Upper lobe of left lung (tissue), 6 donors: ENCODE measurements around the gene PAPOLG. TPM values are rescaled to one million over a fixed set of nuclear protein-coding genes. Genes with fewer than 3 reads are reported as not detected.

Experiments used
- ATAC-seq, 2 donors: fragments of 200-7000 bp; cut with Tn5 transposase; one replicate each; pipeline ENCODE4 v1.9.1; 2022; ENCODE audit warnings: mild to moderate bottlenecking in 2 of 2, moderate library complexity in 2 of 2; ENCODE audit not compliant: low FRiP score in 2 of 2
- DNase-seq, 2 donors: peaks; one replicate each; pipeline ENCODE4 v3.0.0-alpha.2; 2019 to 2020
- H3K27ac ChIP-seq, 4 donors: fragments of 200-600 bp; sonication (generic); one replicate each; pipeline ENCODE4 v1.5.1; 2016 to 2019
- H3K27me3 ChIP-seq, 4 donors: fragments of 200-600 bp; sonication (generic); one replicate each; pipeline ENCODE4 v1.5.1; 2017 to 2019
- H3K36me3 ChIP-seq, 4 donors: fragments of 200-600 bp; sonication (generic); one replicate each; pipeline ENCODE4 v1.5.1; 2016 to 2019
- H3K4me1 ChIP-seq, 4 donors: fragments of 200-600 bp; sonication (generic); one replicate each; pipeline ENCODE4 v1.5.1; 2018 to 2019
- H3K4me3 ChIP-seq, 4 donors: fragments of 200-600 bp; sonication (generic); one replicate each; pipeline ENCODE4 v1.5.1; 2017 to 2019; ENCODE audit warnings: mild to moderate bottlenecking in 2 of 4, moderate library complexity in 1 of 4
- H3K9me3 ChIP-seq, 4 donors: fragments of 200-600 bp; sonication (generic); one replicate each; pipeline ENCODE4 v1.5.1; 2018 to 2019
- EP300 ChIP-seq, 4 donors: sonication (generic); formaldehyde crosslinking; IDR thresholded peaks; one replicate each; pipeline ENCODE4 v1.5.1; 2017; ENCODE audit warnings: antibody characterized with exemption in 4 of 4, control low read depth in 2 of 4
- POLR2A ChIP-seq, 4 donors: fragments of 450-650 bp; IDR thresholded peaks; one replicate each; pipeline ENCODE4 v1.5.1; 2016 to 2017; ENCODE audit warnings: antibody characterized with exemption in 4 of 4, mild to moderate bottlenecking in 2 of 4
- POLR2AphosphoS5 ChIP-seq, 2 donors: sonication (generic); formaldehyde crosslinking; IDR thresholded peaks; one replicate each; pipeline ENCODE4 v1.5.1; 2017; ENCODE audit warnings: antibody characterized with exemption in 2 of 2
- WGBS, 2 donors: methylation state at CpG; one replicate each; pipeline ENCODE4 v1.1.5; 2017 to 2018; 5-methylcytosine and 5-hydroxymethylcytosine counted together
- total RNA-seq, 6 donors: library from RNA; depleted of rRNA in 4 of 6; stranded (reverse); fragments of >200 nt in 4 of 6; gene quantifications; one replicate each; pipeline versions ENCODE4 v1.1.0 to v1.2.1, GENCODE V29; 2016 to 2021
- TF ChIP-seq, protein P1 (sequence below), 6 experiments: fragments of 450-650 bp in 4 of 6; fragments of 200-600 bp in 2 of 6; sonication (generic) in 2 of 6; IDR thresholded peaks; one replicate each; pipeline ENCODE4 v1.5.1; 2016 to 2019; ENCODE audit warnings: antibody characterized with exemption in 6 of 6
- donor health status: DM: no; HTN: no; CAD: no; lungs with moderate emphysema.
- donor health status: DM: no; HTN: yes; CAD: no; lungs with severe emphysema.

Gene PAPOLG
- total RNA-seq, 6 donors from 2014 or later = 9.6 to 23.0 (median 12.8) TPM

DNA sequence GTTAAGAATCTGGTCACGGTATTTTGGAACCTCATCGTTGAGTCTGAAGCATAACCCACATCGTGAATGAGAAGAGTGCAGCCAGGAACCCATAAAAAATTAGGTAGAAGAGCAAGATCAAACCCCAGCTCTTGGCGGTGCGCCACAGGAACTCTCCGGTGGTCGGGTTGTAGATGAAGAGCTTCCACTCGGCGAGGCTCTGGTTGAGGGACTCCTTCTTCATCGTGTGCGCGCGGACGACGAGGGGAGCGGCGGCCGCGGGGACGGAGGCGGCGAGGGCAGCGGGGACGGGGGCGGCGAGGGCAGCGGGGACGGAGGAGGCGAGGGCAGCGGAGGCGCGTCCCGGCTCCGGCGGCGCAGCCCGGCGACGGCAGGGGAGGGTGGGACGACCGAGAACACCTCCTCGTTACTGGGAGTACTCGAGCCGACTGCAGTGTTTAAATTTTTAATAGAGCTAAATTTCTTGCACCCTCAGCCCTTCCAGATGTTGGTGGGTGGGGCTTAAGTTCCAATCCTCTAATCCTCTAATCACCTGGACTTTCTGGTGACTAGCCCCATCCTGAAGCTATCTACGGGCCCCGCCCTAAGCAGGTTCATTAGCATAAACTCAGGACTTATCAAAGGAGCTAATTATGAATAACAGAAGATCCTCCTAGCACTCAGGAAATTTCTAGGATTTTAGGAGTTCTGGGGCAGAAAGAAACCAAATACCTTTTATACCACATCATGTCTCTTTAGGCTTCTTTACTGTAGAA lies 20.4 kb upstream of the PAPOLG start:
- Histone ChIP-seq H3K4me1 (peaks cover 0 to 11% (median 2%) of the 10 kb centered on the region in 4 donors), H3K27me3 (peaks cover 0 to 6% (median 0%) of the 10 kb centered on the region in 4 donors), H3K27ac (no peak overlapping the region), H3K9me3 (no peaks in the 10 kb centered on the region), H3K4me3 (peak overlapping the region in 3 of 4 donors; percentile 38 to 48 (median 43)), H3K36me3 (no peaks in the 10 kb centered on the region)
- TF ChIP-seq EP300 (IDR thresholded peaks at IDR 0.05) = no peak
- peak in 1 of 2 donors; percentile 57 for ATAC-seq
- peak; percentile 26 to 84 for DNase-seq
- 3 to 4% methylated on average over 17 to 35 of the region's 46 CpGs for WGBS, 2 donors

- H3K4me1 ChIP-seq = peaks cover 0 to 11% (median 2%) of the 10 kb centered on the region in 4 donors
- TF ChIP-seq POLR2AphosphoS5 (IDR thresholded peaks at IDR 0.05) (no peak), EP300 (IDR thresholded peaks at IDR 0.05) (no peak), POLR2A (IDR thresholded peaks at IDR 0.05) (no peak)
- TF ChIP-seq, protein P1, sequence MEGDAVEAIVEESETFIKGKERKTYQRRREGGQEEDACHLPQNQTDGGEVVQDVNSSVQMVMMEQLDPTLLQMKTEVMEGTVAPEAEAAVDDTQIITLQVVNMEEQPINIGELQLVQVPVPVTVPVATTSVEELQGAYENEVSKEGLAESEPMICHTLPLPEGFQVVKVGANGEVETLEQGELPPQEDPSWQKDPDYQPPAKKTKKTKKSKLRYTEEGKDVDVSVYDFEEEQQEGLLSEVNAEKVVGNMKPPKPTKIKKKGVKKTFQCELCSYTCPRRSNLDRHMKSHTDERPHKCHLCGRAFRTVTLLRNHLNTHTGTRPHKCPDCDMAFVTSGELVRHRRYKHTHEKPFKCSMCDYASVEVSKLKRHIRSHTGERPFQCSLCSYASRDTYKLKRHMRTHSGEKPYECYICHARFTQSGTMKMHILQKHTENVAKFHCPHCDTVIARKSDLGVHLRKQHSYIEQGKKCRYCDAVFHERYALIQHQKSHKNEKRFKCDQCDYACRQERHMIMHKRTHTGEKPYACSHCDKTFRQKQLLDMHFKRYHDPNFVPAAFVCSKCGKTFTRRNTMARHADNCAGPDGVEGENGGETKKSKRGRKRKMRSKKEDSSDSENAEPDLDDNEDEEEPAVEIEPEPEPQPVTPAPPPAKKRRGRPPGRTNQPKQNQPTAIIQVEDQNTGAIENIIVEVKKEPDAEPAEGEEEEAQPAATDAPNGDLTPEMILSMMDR (IDR thresholded peaks at IDR 0.05) = no peak
- no peaks in the 10 kb centered on the region for H3K9me3 ChIP-seq
- no peaks in the 10 kb centered on the region for H3K36me3 ChIP-seq
- no peak overlapping the region for H3K27ac ChIP-seq
- no peak overlapping the region for H3K4me3 ChIP-seq
- ATAC-seq (no peak), DNase-seq (no peak)
- 92 to 97% methylated on average over 3 of the region's 3 CpGs for WGBS, 2 donors
- H3K27me3 ChIP-seq = peaks cover 0 to 6% (median 0%) of the 10 kb centered on the region in 4 donors
Measured at GRCh38 chr2:60738679-60739078, 17.4 kb upstream of the PAPOLG start.

DNA sequence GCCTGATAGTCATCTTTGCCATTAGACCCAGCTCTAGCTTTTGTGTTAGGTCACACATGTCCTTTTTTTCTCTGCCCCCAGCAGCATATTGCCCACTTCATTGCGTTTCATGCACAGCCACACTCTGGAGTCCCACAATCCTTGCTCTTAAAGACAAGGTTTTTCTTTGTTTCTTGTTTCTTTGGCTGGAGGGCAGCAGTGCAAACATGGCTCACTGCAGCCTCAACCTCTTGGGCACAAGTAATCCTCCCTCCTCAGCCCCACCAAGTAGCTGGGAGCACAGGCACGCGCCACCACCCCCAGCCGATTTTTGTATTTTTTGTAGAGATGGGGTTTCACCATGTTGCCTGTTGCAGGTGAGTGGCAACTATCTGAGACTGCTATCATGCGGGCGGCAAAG lies 16.9 kb upstream of the PAPOLG start:
- TF ChIP-seq EP300 (IDR thresholded peaks at IDR 0.05) (no peak), POLR2A (IDR thresholded peaks at IDR 0.05) (no peak), POLR2AphosphoS5 (IDR thresholded peaks at IDR 0.05) (no peak)
- TF ChIP-seq, protein P1 (IDR thresholded peaks at IDR 0.05) = no peak
- no peak for DNase-seq
- H3K27ac ChIP-seq = no peak overlapping the region

DNA sequence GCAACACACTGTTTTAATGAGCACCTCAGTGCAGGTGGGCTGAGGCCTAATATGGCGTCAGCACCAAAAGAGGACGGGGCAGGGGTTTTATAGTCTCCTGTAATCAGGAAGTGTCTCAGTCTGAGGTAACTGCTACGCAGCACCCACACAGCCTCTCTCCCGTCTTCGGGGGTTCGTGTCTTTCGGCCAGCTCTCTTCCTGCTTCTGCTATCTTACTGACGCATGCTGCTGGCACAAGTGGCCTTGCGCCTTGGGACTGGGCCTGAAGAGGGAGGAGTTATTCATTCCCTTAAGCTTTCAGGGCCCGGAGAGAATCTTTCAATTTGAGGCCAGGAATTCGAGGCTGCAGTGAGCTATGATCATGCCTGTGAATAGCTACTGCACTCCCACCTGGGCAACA lies 14.5 kb upstream of the PAPOLG start:
- no peak for DNase-seq
- no peaks in the 10 kb centered on the region for H3K27me3 ChIP-seq
- ATAC-seq = no peak
- WGBS, 2 donors = 79 to 88% methylated on average over 11 of the region's 11 CpGs
- H3K9me3 ChIP-seq = no peaks in the 10 kb centered on the region
- TF ChIP-seq, protein P1 (IDR thresholded peaks at IDR 0.05) = no peak
- no peak for TF ChIP-seq POLR2AphosphoS5 (IDR thresholded peaks at IDR 0.05)
- no peak for TF ChIP-seq POLR2A (IDR thresholded peaks at IDR 0.05)
- no peak for TF ChIP-seq EP300 (IDR thresholded peaks at IDR 0.05)
- H3K27ac ChIP-seq = no peak overlapping the region
- no peaks in the 10 kb centered on the region for H3K4me1 ChIP-seq
- H3K36me3 ChIP-seq = no peaks in the 10 kb centered on the region
- no peak overlapping the region for H3K4me3 ChIP-seq

More for the DNA sequence above, 16.9 kb upstream of the PAPOLG start:
- Histone ChIP-seq H3K4me1 (peaks cover 0 to 11% (median 2%) of the 10 kb centered on the region in 4 donors), H3K36me3 (no peaks in the 10 kb centered on the region), H3K27me3 (peaks cover 0 to 6% (median 0%) of the 10 kb centered on the region in 4 donors), H3K9me3 (no peaks in the 10 kb centered on the region), H3K4me3 (no peak overlapping the region)
- 63 to 84% methylated on average over 6 of the region's 6 CpGs for WGBS, 2 donors
- no peak for ATAC-seq

DNA sequence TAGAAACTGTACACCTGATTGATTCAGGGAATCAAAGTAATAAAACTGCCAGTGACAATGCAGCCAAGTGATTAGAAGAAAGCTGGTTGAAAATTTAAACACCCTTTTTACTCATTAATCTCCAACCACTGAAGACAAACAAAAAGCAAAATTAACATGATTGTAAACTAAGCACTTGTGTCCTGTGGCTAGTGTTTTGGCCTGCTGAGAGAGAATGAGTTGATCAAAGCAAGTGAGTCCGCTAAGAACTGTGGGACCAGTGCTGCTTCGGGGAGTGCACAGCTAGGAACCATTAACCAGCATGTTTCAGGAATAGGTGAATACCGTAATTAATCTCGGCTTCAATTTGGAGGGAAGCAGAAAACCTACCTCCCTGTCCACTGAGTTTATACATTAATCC lies 13.6 kb upstream of the PAPOLG start:
- Histone ChIP-seq H3K9me3 (no peaks in the 10 kb centered on the region), H3K36me3 (no peaks in the 10 kb centered on the region), H3K4me3 (no peak overlapping the region), H3K27me3 (no peaks in the 10 kb centered on the region), H3K4me1 (no peaks in the 10 kb centered on the region), H3K27ac (no peak overlapping the region)
- DNase-seq (no peak), ATAC-seq (no peak)
- TF ChIP-seq POLR2A (IDR thresholded peaks at IDR 0.05) (no peak), EP300 (IDR thresholded peaks at IDR 0.05) (no peak), POLR2AphosphoS5 (IDR thresholded peaks at IDR 0.05) (no peak)
- TF ChIP-seq, protein P1 (IDR thresholded peaks at IDR 0.05) = no peak
- WGBS, 2 donors = 79 to 84% methylated on average over 4 of the region's 4 CpGs
